Neural cell (in vitro differentiated cells): ENCODE results near the gene MAEA. TPM values are rescaled to one million over a fixed set of nuclear protein-coding genes. Genes with fewer than 3 reads are reported as not detected.

ENCODE experiments used
- H2AFZ ChIP-seq: fragments of 200-600, 300-800 bp; sonication (generic), shearing (Covaris generic); 2 replicates; pipeline ENCODE4 v1.6.0; 2014; ENCODE audit warnings: low read depth, mild to moderate bottlenecking, antibody characterized with exemption, low read length, moderate library complexity
- H3F3A ChIP-seq: fragments of 200-600 bp; shearing (Covaris generic); 2 replicates; pipeline ENCODE4 v1.6.1; 2016; ENCODE audit warnings: mild to moderate bottlenecking, moderate library complexity, mixed read lengths, antibody characterized with exemption, low read length; ENCODE audit not compliant: insufficient read depth, poor library complexity, severe bottlenecking
- H3K27ac ChIP-seq: fragments of 200-600, 300-800 bp; sonication (generic), shearing (Covaris generic); 2 replicates; pipeline ENCODE4 v1.5.1; 2014; ENCODE audit warnings: mild to moderate bottlenecking, low read length, moderate library complexity
- H3K27me3 ChIP-seq: fragments of 300-800, 200-600 bp; sonication (generic), shearing (Covaris generic); 2 replicates; pipeline ENCODE4 v1.6.0; 2014; ENCODE audit warnings: mild to moderate bottlenecking, low read depth, low read length, moderate library complexity; ENCODE audit not compliant: insufficient read depth
- H3K36me3 ChIP-seq: fragments of 300-800, 200-600 bp; sonication (generic), shearing (Covaris generic); 2 replicates; pipeline ENCODE4 v1.5.1; 2014; ENCODE audit warnings: mild to moderate bottlenecking, antibody characterized with exemption, low read length, moderate library complexity; ENCODE audit not compliant: insufficient read depth
- H3K4me2 ChIP-seq: fragments of 300-800, 200-600 bp; sonication (generic), shearing (Covaris generic); 2 replicates; pipeline ENCODE4 v1.6.0; 2014; ENCODE audit warnings: mild to moderate bottlenecking, low read length
- H3K4me3 ChIP-seq: fragments of 300-800, 200-600 bp; sonication (generic), shearing (Covaris generic); 2 replicates; pipeline ENCODE4 v1.5.1; 2014; ENCODE audit warnings: mild to moderate bottlenecking, low read length, moderate library complexity
- H3K79me2 ChIP-seq: fragments of 200-600 bp; shearing (Covaris generic); replicated peaks from 2 replicates; pipeline ENCODE4 v1.6.0; 2014; ENCODE audit warnings: mild to moderate bottlenecking, low read length, moderate library complexity; ENCODE audit not compliant: insufficient read depth
- H3K9ac ChIP-seq: fragments of 300-800, 200-600 bp; sonication (generic), shearing (Covaris generic); 2 replicates; pipeline ENCODE4 v1.6.1; 2016; ENCODE audit warnings: mild to moderate bottlenecking, low read length, mixed read lengths
- H3K9me2 ChIP-seq: fragments of 200-600 bp; shearing (Covaris generic); 2 replicates; pipeline ENCODE4 v1.6.1; 2016; ENCODE audit warnings: mild to moderate bottlenecking, low read length, mixed read lengths; ENCODE audit not compliant: insufficient read depth
- H3K9me3 ChIP-seq: fragments of 200-600, 300-800 bp; sonication (generic), shearing (Covaris generic); 2 replicates; pipeline ENCODE4 v1.6.1; 2016; ENCODE audit warnings: mild to moderate bottlenecking, mixed run types, low read length, moderate library complexity, mixed read lengths
- H4K20me1 ChIP-seq: fragments of 200-600 bp; shearing (Covaris generic); 2 replicates; pipeline ENCODE4 v1.6.1; 2016; ENCODE audit warnings: mild to moderate bottlenecking, mixed run types; ENCODE audit not compliant: insufficient read depth
- EP300 ChIP-seq: fragments of 450-650 bp; conservative IDR thresholded peaks from 2 replicates; pipeline ENCODE4 v1.6.1; 2014; ENCODE audit warnings: antibody characterized with exemption, mild to moderate bottlenecking, moderate library complexity; ENCODE audit not compliant: poor library complexity, severe bottlenecking
- EZH2 ChIP-seq: fragments of 200-600, 300-800 bp; shearing (Covaris generic), sonication (generic); IDR thresholded peaks from 2 replicates; pipeline ENCODE4 v1.6.1; 2014; ENCODE audit warnings: antibody characterized with exemption, low read length, borderline replicate concordance, mild to moderate bottlenecking; ENCODE audit not compliant: insufficient read depth, poor library complexity, severe bottlenecking
- MXI1 ChIP-seq: fragments of 450-650 bp; conservative IDR thresholded peaks from 2 replicates; pipeline ENCODE4 v1.6.1; 2014; ENCODE audit warnings: antibody characterized with exemption, mild to moderate bottlenecking; ENCODE audit not compliant: poor library complexity, severe bottlenecking
- RAD21 ChIP-seq: fragments of 450-650 bp; conservative IDR thresholded peaks from 2 replicates; pipeline ENCODE4 v1.6.1; 2014; ENCODE audit warnings: antibody characterized with exemption, mild to moderate bottlenecking, moderate library complexity
- SMC3 ChIP-seq: fragments of 450-650 bp; conservative IDR thresholded peaks from 2 replicates; pipeline ENCODE4 v1.6.1; 2014; ENCODE audit warnings: antibody characterized with exemption, mild to moderate bottlenecking, moderate library complexity; ENCODE audit not compliant: poor library complexity
- polyA plus RNA-seq: library from polyadenylated mRNA; depleted of rRNA; stranded (reverse); fragments of >200 nt; gene quantifications from 2 replicates; pipeline ENCODE4 v1.2.3, GENCODE V29; 2014
- TF ChIP-seq, protein P1 (sequence below): fragments of 450-650 bp; IDR thresholded peaks from 2 replicates; pipeline ENCODE4 v1.5.1; 2014; ENCODE audit warnings: antibody characterized with exemption, mild to moderate bottlenecking, moderate library complexity; ENCODE audit not compliant: poor library complexity, severe bottlenecking
- TF ChIP-seq, protein P2 (sequence below): IDR thresholded peaks from 2 replicates; pipeline ENCODE4 v1.6.1; 2012; ENCODE audit warnings: borderline replicate concordance

The MAEA gene
- polyA plus RNA-seq, 1 donor from 2014 or later, result 106 TPM

DNA sequence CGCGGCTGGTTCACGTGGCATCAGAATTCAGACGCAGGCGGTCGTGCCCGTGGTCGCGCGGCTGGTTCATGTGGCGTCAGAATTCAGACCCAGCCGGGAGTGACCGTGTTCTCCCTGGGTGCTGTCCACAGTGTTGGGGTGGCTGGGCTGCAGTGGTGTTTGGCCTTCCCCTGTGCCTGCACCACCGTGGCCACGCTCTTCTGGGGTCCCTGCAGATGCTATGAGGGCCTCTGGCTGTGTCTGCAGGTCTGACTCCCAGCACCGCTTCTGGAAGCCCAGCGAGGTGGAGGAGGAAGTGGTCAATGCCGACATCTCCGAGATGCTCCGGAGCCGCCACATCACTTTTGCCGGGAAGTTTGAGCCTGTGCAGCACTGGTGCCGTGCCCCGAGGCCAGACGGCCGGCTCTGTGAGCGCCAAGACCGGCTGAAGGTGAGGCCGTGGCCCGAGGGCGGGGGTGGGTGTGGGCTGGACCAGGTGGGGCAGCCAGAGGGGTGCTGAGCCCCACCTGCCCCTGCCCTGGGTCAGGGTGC, 90.2 kb downstream of the MAEA start:
- no peaks in the 10 kb centered on the region for H3K79me2 ChIP-seq
- H2AFZ ChIP-seq, result no peak overlapping the region
- H3K4me2 ChIP-seq, result no peak overlapping the region
- H3K4me3 ChIP-seq, result no peak overlapping the region
- H4K20me1 ChIP-seq, result no peaks in the 10 kb centered on the region
- no peaks in the 10 kb centered on the region for H3K9me2 ChIP-seq
- H3F3A ChIP-seq, result no peaks in the 10 kb centered on the region
- H3K9me3 ChIP-seq, result no peaks in the 10 kb centered on the region
- H3K9ac ChIP-seq, result no peak overlapping the region
- TF ChIP-seq EZH2, result no peak
- H3K36me3 ChIP-seq, result no peaks in the 10 kb centered on the region
- H3K27me3 ChIP-seq, result no peaks in the 10 kb centered on the region
- no peak overlapping the region for H3K27ac ChIP-seq

DNA sequence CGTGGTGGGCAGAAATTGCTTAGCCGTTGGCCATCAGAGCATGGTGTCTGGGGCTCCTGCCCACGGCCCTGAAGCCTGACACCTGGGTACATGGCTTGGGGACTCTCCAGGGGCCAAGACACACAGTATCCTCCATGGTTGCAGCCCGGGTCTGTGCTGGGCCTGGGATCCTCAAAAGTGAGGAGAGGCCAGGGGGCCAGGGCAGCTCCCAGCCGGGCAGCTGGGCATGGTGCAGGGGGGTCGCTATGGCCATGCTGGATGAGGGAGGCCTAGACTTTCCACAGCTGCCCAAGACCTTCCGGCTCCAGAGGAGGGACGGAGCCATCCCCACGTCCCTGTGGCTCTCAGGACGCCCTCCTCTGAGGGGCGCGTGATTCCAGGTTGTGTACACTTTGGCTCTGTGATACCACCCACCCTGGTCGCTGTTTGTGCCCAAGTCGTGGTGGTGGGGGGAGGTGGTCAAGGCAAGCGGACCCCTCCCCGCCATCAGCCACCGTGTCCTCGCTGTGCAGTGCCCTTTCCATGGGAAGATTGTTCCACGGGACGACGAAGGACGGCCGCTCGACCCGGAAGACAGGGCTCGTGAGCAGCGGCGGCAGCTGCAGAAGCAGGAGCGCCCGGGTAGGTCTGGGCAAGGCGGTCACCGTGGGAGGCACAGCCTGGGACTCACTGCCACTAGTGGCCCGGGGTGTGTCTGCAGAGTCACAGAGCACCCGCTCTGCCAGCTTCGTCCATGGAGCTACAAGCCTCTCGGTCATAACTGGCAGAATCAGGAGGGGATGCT, 90.9 kb downstream of the MAEA start:
- H3K4me3 ChIP-seq, result no peak overlapping the region
- no peaks in the 10 kb centered on the region for H3F3A ChIP-seq
- H3K9ac ChIP-seq, result no peak overlapping the region
- no peaks in the 10 kb centered on the region for H4K20me1 ChIP-seq
- H2AFZ ChIP-seq, result no peak overlapping the region
- H3K9me3 ChIP-seq, result no peaks in the 10 kb centered on the region
- TF ChIP-seq, protein P1, sequence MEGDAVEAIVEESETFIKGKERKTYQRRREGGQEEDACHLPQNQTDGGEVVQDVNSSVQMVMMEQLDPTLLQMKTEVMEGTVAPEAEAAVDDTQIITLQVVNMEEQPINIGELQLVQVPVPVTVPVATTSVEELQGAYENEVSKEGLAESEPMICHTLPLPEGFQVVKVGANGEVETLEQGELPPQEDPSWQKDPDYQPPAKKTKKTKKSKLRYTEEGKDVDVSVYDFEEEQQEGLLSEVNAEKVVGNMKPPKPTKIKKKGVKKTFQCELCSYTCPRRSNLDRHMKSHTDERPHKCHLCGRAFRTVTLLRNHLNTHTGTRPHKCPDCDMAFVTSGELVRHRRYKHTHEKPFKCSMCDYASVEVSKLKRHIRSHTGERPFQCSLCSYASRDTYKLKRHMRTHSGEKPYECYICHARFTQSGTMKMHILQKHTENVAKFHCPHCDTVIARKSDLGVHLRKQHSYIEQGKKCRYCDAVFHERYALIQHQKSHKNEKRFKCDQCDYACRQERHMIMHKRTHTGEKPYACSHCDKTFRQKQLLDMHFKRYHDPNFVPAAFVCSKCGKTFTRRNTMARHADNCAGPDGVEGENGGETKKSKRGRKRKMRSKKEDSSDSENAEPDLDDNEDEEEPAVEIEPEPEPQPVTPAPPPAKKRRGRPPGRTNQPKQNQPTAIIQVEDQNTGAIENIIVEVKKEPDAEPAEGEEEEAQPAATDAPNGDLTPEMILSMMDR, result no peak
- TF ChIP-seq EZH2, result no peak
- TF ChIP-seq RAD21, result no peak
- no peak for TF ChIP-seq MXI1
- no peak for TF ChIP-seq SMC3
- TF ChIP-seq, protein P2, sequence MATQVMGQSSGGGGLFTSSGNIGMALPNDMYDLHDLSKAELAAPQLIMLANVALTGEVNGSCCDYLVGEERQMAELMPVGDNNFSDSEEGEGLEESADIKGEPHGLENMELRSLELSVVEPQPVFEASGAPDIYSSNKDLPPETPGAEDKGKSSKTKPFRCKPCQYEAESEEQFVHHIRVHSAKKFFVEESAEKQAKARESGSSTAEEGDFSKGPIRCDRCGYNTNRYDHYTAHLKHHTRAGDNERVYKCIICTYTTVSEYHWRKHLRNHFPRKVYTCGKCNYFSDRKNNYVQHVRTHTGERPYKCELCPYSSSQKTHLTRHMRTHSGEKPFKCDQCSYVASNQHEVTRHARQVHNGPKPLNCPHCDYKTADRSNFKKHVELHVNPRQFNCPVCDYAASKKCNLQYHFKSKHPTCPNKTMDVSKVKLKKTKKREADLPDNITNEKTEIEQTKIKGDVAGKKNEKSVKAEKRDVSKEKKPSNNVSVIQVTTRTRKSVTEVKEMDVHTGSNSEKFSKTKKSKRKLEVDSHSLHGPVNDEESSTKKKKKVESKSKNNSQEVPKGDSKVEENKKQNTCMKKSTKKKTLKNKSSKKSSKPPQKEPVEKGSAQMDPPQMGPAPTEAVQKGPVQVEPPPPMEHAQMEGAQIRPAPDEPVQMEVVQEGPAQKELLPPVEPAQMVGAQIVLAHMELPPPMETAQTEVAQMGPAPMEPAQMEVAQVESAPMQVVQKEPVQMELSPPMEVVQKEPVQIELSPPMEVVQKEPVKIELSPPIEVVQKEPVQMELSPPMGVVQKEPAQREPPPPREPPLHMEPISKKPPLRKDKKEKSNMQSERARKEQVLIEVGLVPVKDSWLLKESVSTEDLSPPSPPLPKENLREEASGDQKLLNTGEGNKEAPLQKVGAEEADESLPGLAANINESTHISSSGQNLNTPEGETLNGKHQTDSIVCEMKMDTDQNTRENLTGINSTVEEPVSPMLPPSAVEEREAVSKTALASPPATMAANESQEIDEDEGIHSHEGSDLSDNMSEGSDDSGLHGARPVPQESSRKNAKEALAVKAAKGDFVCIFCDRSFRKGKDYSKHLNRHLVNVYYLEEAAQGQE, result no peak
- TF ChIP-seq EP300, result no peak
- H3K27ac ChIP-seq, result no peak overlapping the region
- H3K36me3 ChIP-seq, result no peaks in the 10 kb centered on the region
- H3K9me2 ChIP-seq, result no peaks in the 10 kb centered on the region
- H3K79me2 ChIP-seq, result no peaks in the 10 kb centered on the region
- no peaks in the 10 kb centered on the region for H3K27me3 ChIP-seq
- H3K4me2 ChIP-seq, result no peak overlapping the region
